Stimulated activated effector memory CD8-positive, alpha-beta T cell treated with anti-CD3 and anti-CD28 coated beads, Interleukin-12 subunit alpha, Interleukin-12 subunit beta, amount 100 ng/mL, for 72 hours (primary cell): Measurements from ENCODE around the gene UBAP1L.
"Not testable (repeated sequence)": the region's sequence is repeated elsewhere in the genome, so short reads cannot be mapped to it uniquely, and the experiment has no call there.

Experiments
- ATAC-seq: fragments of 150-1000 bp; cut with Tn5 transposase; 2 replicates; pipeline ENCODE4 v1.10.0; 2021
- DNase-seq, 2 donors: peaks; one replicate each; pipeline ENCODE4 v3.0.0; 2021 to 2022; ENCODE audit warnings: low spot score in 2 of 2
- H3K27ac Mint-ChIP-seq: one replicate; pipeline ENCODE4 v1.8.0; 2022; ENCODE audit warnings: mild to moderate bottlenecking, mixed read lengths
- H3K36me3 Mint-ChIP-seq: one replicate; pipeline ENCODE4 v1.8.0; 2022; ENCODE audit warnings: mild to moderate bottlenecking, mixed read lengths
- H3K4me1 Mint-ChIP-seq: one replicate; pipeline ENCODE4 v1.8.0; 2022; ENCODE audit warnings: mixed read lengths
- H3K4me3 Mint-ChIP-seq: one replicate; pipeline ENCODE4 v1.8.0; 2022; ENCODE audit warnings: mild to moderate bottlenecking, mixed read lengths
- H3K9me3 Mint-ChIP-seq: one replicate; pipeline ENCODE4 v1.8.0; 2022; ENCODE audit warnings: mixed read lengths

The UBAP1L gene

GRCh38 chr15:65081270-65081669, 33.7 kb downstream of the UBAP1L start:
- H3K9me3 Mint-ChIP-seq = no peaks in the 10 kb centered on the region

GRCh38 chr15:65079580-65079979, 35.4 kb downstream of the UBAP1L start:
- DNase-seq (no peak), ATAC-seq (no peak)
- Mint-ChIP-seq H3K36me3 (no peaks in the 10 kb centered on the region), H3K4me1 (peaks cover 16% of the 10 kb centered on the region), H3K4me3 (no peak overlapping the region), H3K27ac (no peak overlapping the region), H3K9me3 (no peaks in the 10 kb centered on the region)

More at GRCh38 chr15:65081270-65081669, 33.7 kb downstream of the UBAP1L start:
- peaks cover 16% of the 10 kb centered on the region for H3K4me1 Mint-ChIP-seq
- H3K4me3 Mint-ChIP-seq = no peak overlapping the region
- no peak for DNase-seq
- ATAC-seq = no peak
- H3K27ac Mint-ChIP-seq = no peak overlapping the region
- no peaks in the 10 kb centered on the region for H3K36me3 Mint-ChIP-seq

- peak; percentile 19 to 66 for DNase-seq
- H3K9me3 Mint-ChIP-seq = no peaks in the 10 kb centered on the region
- peak; percentile 74 for ATAC-seq
- no peak overlapping the region for H3K4me3 Mint-ChIP-seq
- H3K36me3 Mint-ChIP-seq = no peaks in the 10 kb centered on the region
- peaks cover 16% of the 10 kb centered on the region for H3K4me1 Mint-ChIP-seq
- H3K27ac Mint-ChIP-seq = no peak overlapping the region
Observed at GRCh38 chr15:65077981-65078352, 37.0 kb downstream of the UBAP1L start.

- Mint-ChIP-seq H3K9me3 (no peaks in the 10 kb centered on the region), H3K4me3 (no peak overlapping the region), H3K4me1 (peaks cover 10% of the 10 kb centered on the region), H3K27ac (no peak overlapping the region), H3K36me3 (no peaks in the 10 kb centered on the region)
- no peak for ATAC-seq
- no peak for DNase-seq
Observed at GRCh38 chr15:65077291-65077980, 37.6 kb downstream of the UBAP1L start.

GRCh38 chr15:65076486-65077290, 38.3 kb downstream of the UBAP1L start, which contains the start of gene KBTBD13:
Gene KBTBD13, plus strand, starts transcription at chr15:65076746. Its CDS starts 70 bp downstream, at chr15:65076816.
- Mint-ChIP-seq H3K27ac (no peak within 1 kb of the TSS), H3K4me3 (no peak within 1 kb of the TSS), H3K9me3 (no peaks in the 10 kb centered on the region), H3K36me3 (no peaks in the 10 kb centered on the region), H3K4me1 (peaks cover 6% of the 10 kb centered on the region)
- ATAC-seq = no peak
- no peak for DNase-seq

- not testable (repeated sequence) for H3K36me3 Mint-ChIP-seq, H3K4me1 Mint-ChIP-seq, H3K4me3 Mint-ChIP-seq, ATAC-seq, H3K9me3 Mint-ChIP-seq, H3K27ac Mint-ChIP-seq, DNase-seq
Observed at GRCh38 chr15:65075607-65076395, 39.2 kb downstream of the UBAP1L start.

GRCh38 chr15:65074946-65075345, 40.1 kb downstream of the UBAP1L start:
- not testable (repeated sequence) for H3K4me3 Mint-ChIP-seq, H3K27ac Mint-ChIP-seq, H3K4me1 Mint-ChIP-seq, H3K9me3 Mint-ChIP-seq, ATAC-seq, DNase-seq, H3K36me3 Mint-ChIP-seq

- no peak for DNase-seq
- no peaks in the 10 kb centered on the region for H3K9me3 Mint-ChIP-seq
- no peak overlapping the region for H3K4me3 Mint-ChIP-seq
- ATAC-seq = no peak
- H3K36me3 Mint-ChIP-seq = no peaks in the 10 kb centered on the region
- H3K27ac Mint-ChIP-seq = no peak overlapping the region
- H3K4me1 Mint-ChIP-seq = peaks cover 6% of the 10 kb centered on the region
Observed at GRCh38 chr15:65072617-65073016, 42.4 kb downstream of the UBAP1L start.

- peaks cover 11% of the 10 kb centered on the region for H3K4me1 Mint-ChIP-seq
- no peak overlapping the region for H3K27ac Mint-ChIP-seq
- H3K36me3 Mint-ChIP-seq = no peaks in the 10 kb centered on the region
- DNase-seq (no peak), ATAC-seq (no peak)
- H3K9me3 Mint-ChIP-seq = no peaks in the 10 kb centered on the region
- no peak overlapping the region for H3K4me3 Mint-ChIP-seq
Observed at GRCh38 chr15:65072027-65072426, 43.0 kb downstream of the UBAP1L start.

GRCh38 chr15:65071381-65071811, 43.6 kb downstream of the UBAP1L start:
- ATAC-seq = no peak
- Mint-ChIP-seq H3K36me3 (no peaks in the 10 kb centered on the region), H3K4me1 (peaks cover 12% of the 10 kb centered on the region), H3K27ac (no peak overlapping the region), H3K4me3 (no peak overlapping the region), H3K9me3 (no peaks in the 10 kb centered on the region)
- no peak for DNase-seq

- Mint-ChIP-seq H3K9me3 (no peaks in the 10 kb centered on the region), H3K36me3 (no peaks in the 10 kb centered on the region), H3K4me3 (no peak overlapping the region), H3K4me1 (peaks cover 12% of the 10 kb centered on the region), H3K27ac (no peak overlapping the region)
- DNase-seq = no peak
- no peak for ATAC-seq
Observed at GRCh38 chr15:65069779-65070546, 45.0 kb downstream of the UBAP1L start.

- ATAC-seq (no peak), DNase-seq (no peak)
- H3K4me3 Mint-ChIP-seq = no peak overlapping the region
- no peaks in the 10 kb centered on the region for H3K9me3 Mint-ChIP-seq
- H3K4me1 Mint-ChIP-seq = peaks cover 12% of the 10 kb centered on the region
- no peaks in the 10 kb centered on the region for H3K36me3 Mint-ChIP-seq
- H3K27ac Mint-ChIP-seq = no peak overlapping the region
Observed at GRCh38 chr15:65069179-65069578, 45.8 kb downstream of the UBAP1L start.

- Mint-ChIP-seq H3K27ac (no peak overlapping the region), H3K9me3 (no peaks in the 10 kb centered on the region), H3K36me3 (no peaks in the 10 kb centered on the region), H3K4me1 (peaks cover 12% of the 10 kb centered on the region), H3K4me3 (peak overlapping the region; percentile 43)
- DNase-seq = no peak
- ATAC-seq = no peak
Observed at GRCh38 chr15:65068403-65068788, 46.6 kb downstream of the UBAP1L start.

GRCh38 chr15:65067645-65068402, 47.2 kb downstream of the UBAP1L start, which contains the start of gene RASL12:
Gene RASL12, minus strand, starts transcription at chr15:65067991. Its CDS starts 156 bp downstream, at chr15:65067835.
- Mint-ChIP-seq H3K36me3 (no peaks in the 10 kb centered on the region), H3K4me3 (peak within 1 kb of the TSS; percentile 43), H3K4me1 (peaks cover 12% of the 10 kb centered on the region), H3K27ac (no peak within 1 kb of the TSS), H3K9me3 (no peaks in the 10 kb centered on the region)
- DNase-seq (no peak), ATAC-seq (no peak)
